ENCODE data around the gene TMEM101. TPM values are rescaled to one million over a fixed set of nuclear protein-coding genes. Genes with fewer than 3 reads are reported as not detected.

The TMEM101 gene
- total and polyA plus RNA-seq, 2 experiments from 2014 or later = 33.4 to 41.0 TPM

GRCh38 chr17:43983515-43984411 is 31.0 kb downstream of the TMEM101 start:
- Histone ChIP-seq H3K36me3 (replicated peaks; ENCODE audit: insufficient read depth, low read depth) (no peaks in the 10 kb centered on the region), H4K20me1 (ENCODE audit: insufficient read depth, poor library complexity, severe bottlenecking) (no peaks in the 10 kb centered on the region), H3K27ac (no peak overlapping the region), H3K4me1 (ENCODE audit: insufficient read depth) (peaks cover 12% of the 10 kb centered on the region), H2AFZ (peak overlapping the region; percentile 56), H3K4me3 (peak overlapping the region; percentile 61), H3K79me2 (no peaks in the 10 kb centered on the region), H3K4me2 (peak overlapping the region; percentile 97), H3K9me2 (replicated peaks; ENCODE audit: insufficient read depth) (no peaks in the 10 kb centered on the region), H3K27me3 (peaks cover 91% of the 10 kb centered on the region), H3K9me3 (ENCODE audit: low read depth) (no peaks in the 10 kb centered on the region)
- TF ChIP-seq EZH2phosphoT487 (IDR thresholded peaks at IDR 0.05; ENCODE audit: low read depth, severe bottlenecking, unreplicated experiment) (no peak), EZH2 (IDR thresholded peaks at IDR 0.05; ENCODE audit: borderline replicate concordance) (peak; percentile 71), CTCF (IDR thresholded peaks at IDR 0.05; ENCODE audit: poor library complexity) (peak; percentile 34)
- 2% methylated on average over 62 of the region's 78 CpGs for WGBS (ENCODE audit: low lambda C conversion rate, missing lambda C conversion rate)
- DNase-seq (ENCODE audit: low spot score) = peak; percentile 68

GRCh38 chr17:43983196-43983514 is 31.6 kb downstream of the TMEM101 start:
- Histone ChIP-seq H3K4me3 (no peak overlapping the region), H3K36me3 (replicated peaks; ENCODE audit: insufficient read depth, low read depth) (no peaks in the 10 kb centered on the region), H3K27ac (no peak overlapping the region), H3K79me2 (no peaks in the 10 kb centered on the region), H3K4me1 (ENCODE audit: insufficient read depth) (peaks cover 12% of the 10 kb centered on the region), H4K20me1 (ENCODE audit: insufficient read depth, poor library complexity, severe bottlenecking) (no peaks in the 10 kb centered on the region), H3K9me3 (ENCODE audit: low read depth) (no peaks in the 10 kb centered on the region), H3K27me3 (peaks cover 90% of the 10 kb centered on the region), H3K4me2 (peak overlapping the region; percentile 97), H3K9me2 (replicated peaks; ENCODE audit: insufficient read depth) (no peaks in the 10 kb centered on the region), H2AFZ (no peak overlapping the region)
- no peak for DNase-seq (ENCODE audit: low spot score)
- TF ChIP-seq EZH2phosphoT487 (IDR thresholded peaks at IDR 0.05; ENCODE audit: low read depth, severe bottlenecking, unreplicated experiment) = no peak
- TF ChIP-seq CTCF (IDR thresholded peaks at IDR 0.05; ENCODE audit: poor library complexity) = no peak
- no peak for TF ChIP-seq EZH2 (IDR thresholded peaks at IDR 0.05; ENCODE audit: borderline replicate concordance)
- 34% methylated on average over 5 of the region's 5 CpGs for WGBS (ENCODE audit: low lambda C conversion rate, missing lambda C conversion rate)

DNA sequence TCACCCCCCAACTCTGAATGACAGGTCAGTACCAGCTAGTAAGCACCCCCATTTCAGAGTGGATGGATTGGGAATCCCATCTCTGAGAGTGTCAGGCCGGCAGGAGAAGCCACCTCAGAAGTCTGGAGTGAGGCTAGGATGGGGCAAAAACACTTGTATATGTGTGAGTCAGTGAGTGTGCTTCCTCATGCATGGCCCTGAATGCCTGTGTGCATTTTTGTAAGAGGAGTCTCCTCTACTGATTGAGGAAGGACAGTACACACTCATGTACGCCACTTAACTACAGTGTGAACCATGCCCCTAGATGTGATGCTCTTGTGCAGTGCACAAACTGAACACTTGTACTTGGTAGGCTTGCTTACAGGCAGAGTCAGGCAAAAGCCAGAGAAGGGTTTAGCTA is 32.6 kb downstream of the TMEM101 start:
- no peaks in the 10 kb centered on the region for H3K36me3 ChIP-seq (replicated peaks; ENCODE audit: insufficient read depth, low read depth)
- no peak for DNase-seq (ENCODE audit: low spot score)
- TF ChIP-seq EZH2phosphoT487 (IDR thresholded peaks at IDR 0.05; ENCODE audit: low read depth, severe bottlenecking, unreplicated experiment) = no peak
- TF ChIP-seq CTCF (IDR thresholded peaks at IDR 0.05; ENCODE audit: poor library complexity) = no peak
- TF ChIP-seq EZH2 (IDR thresholded peaks at IDR 0.05; ENCODE audit: borderline replicate concordance) = no peak
- no peaks in the 10 kb centered on the region for H3K9me2 ChIP-seq (replicated peaks; ENCODE audit: insufficient read depth)
- no peaks in the 10 kb centered on the region for H3K79me2 ChIP-seq
- H3K4me3 ChIP-seq = no peak overlapping the region
- no peaks in the 10 kb centered on the region for H3K9me3 ChIP-seq (ENCODE audit: low read depth)
- WGBS (ENCODE audit: low lambda C conversion rate, missing lambda C conversion rate) = 80% methylated on average over 2 of the region's 2 CpGs
- no peaks in the 10 kb centered on the region for H4K20me1 ChIP-seq (ENCODE audit: insufficient read depth, poor library complexity, severe bottlenecking)
- H3K27ac ChIP-seq = no peak overlapping the region
- H2AFZ ChIP-seq = no peak overlapping the region
- H3K4me1 ChIP-seq (ENCODE audit: insufficient read depth) = peaks cover 12% of the 10 kb centered on the region
- peaks cover 90% of the 10 kb centered on the region for H3K27me3 ChIP-seq
- no peak overlapping the region for H3K4me2 ChIP-seq

All from hepatocyte (in vitro differentiated cells).